ENCODE measurements around the gene EIF3A.

Gene EIF3A

DNA sequence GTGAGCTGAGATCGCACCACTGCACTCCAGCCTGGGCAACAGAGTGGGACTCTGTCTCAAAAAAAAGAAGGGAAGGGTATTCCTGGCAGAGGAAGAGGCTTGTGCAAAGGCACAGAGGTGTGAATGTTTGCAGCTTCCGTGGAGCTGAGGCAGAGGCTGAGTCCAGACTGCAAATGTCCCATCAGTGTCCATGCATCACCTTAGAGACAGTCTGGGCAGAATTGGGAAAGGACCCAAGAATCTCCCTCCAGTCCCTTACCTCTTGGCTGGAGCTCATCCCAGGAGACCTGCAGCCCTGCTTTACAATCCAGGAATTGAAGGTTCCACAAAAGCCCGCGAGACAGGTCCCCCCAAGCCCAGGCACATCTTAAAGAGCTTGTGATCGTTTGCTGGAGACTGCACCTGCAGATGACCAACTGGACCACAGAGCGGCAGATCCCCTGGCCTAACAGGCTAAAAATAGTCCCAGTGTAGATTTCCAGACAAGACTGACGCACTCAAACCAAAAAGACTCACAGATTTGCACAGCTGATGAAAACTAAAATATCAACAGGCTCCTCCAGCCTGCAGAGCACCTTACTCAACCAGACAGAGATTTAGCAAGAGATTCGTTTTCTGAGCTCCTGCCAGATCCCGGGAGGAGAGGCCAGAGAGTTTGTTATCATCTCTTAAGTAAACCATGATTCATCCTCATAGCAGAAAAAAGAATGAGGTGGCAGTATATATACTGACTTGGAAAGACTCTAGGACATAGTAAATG is 74.0 kb downstream of the EIF3A start:
- DNase-seq (ENCODE audit: low read depth in 4 of 4, low spot score in 1 of 4), result no peak

DNA sequence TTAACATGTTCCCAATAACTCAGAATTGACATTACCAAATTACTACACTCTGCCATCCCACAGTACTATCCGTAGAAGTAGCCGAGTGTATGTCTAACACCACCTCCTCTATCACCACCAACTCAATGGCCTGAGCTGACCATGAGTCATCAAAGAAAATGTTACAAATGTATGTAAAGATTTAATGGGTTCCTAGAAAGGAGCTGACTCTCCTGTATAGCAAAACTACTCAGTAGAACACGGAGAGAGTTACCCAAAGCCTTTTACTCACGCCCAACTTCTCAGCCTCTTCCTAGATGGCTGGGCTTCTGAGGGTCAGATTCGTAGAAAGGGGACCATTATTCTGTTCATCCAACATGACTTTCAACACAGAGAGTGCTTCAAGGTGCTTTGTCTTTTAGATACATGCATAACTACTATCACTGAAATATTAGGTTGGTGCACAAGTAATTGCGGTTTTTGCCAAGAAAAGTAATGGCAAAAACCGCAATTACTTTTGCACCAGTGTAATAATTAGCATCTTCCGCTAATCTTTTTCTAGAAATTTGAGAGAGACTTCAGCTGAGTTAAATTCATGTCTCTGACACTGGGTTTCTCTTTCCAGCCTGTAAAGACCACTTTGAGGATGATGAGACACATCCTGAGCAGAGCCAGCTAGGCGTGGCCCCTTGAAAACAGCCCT is 75.1 kb downstream of the EIF3A start:
- no peak for DNase-seq (ENCODE audit: low read depth in 4 of 4, low spot score in 1 of 4)

DNA sequence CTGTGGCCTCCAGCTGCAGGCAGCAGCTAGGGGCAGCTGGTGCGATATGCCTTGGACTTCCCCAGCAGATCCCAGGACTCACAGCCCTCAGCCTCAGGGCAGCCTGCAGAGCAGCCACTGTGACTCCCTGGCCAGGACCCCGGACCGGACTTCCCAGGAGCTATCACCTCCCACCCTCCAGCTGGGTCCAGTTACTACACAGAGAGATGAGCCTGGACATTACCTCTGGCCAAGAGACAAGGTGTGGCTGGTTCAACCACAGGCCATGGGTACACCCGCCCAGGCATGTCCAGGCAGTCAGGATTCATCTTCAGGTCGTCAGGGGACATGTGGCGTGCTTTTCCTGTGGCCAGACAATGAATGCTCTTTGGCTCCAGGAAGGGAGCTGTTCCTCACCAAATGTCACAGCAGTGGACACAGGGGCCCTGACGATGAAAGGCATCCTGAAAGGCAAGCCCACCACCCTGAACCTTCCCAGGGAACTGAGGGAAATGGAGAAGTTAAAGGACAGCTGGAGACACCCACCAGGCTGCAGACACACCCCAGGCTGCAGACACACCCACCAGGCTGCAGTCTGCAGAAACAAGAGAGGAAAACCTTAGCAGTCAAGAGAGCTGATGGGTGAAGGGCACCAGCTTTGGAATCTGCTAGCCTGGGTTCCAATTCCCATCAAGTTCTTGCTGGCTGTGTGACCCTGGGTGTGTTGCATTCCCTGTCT is 76.9 kb downstream of the EIF3A start:
- no peak for DNase-seq (ENCODE audit: low read depth in 4 of 4, low spot score in 1 of 4)

DNA sequence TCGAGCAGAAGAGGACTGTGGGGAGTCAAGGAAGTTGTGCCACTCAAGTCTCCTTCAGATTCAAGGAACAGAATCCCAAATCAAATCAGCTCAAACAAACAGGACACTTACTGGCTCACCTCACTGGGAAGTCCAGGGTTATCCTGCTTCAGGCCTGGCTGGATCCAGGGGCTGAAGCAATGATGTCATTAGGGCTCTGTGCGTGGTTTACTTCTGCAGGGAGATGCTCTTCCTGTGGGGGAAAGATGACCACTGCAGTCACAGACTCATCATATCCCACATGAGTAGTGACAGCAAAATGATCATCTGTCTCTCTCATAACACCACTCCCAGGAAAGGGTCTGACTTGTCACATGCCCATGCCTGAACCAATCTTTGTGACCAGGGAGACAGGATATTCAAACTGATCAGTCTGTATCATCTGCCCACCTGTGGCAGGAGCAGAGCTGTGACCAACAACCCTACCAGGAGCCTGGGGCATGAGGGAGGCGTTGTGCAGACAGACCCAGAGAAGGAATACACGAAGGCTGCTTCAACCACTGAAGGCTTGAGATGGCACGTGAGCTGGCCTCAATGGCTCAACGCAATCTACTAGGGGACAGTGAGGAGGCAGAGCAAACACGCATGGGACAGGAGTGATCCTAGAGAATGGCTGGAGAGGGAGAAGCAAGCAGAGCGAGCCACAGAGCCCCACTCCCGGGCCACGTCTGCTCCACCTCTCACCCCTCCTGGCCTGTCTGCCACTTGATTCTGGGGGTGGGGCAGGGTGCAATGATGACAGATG is 78.7 kb downstream of the EIF3A start:
- DNase-seq (ENCODE audit: low read depth in 4 of 4, low spot score in 1 of 4), result no peak

DNA sequence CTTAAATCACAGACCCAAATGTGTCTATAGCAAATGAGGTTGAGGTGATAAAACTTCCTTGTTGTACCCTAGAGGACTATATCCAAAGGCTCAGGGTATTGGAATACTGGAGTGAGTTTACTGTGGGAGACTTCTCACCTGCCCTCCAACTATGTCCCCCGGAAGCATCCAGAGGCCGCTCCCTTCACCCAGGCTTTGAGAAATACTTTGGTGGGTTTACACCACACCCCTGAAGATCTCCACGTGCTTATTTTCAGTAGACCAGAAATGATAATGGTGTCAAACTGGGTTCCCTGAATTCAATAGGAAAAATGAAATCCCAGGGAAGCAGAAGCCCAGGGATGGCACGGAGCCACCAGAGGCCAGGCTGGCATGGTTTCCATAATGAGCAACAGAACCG is 82.4 kb downstream of the EIF3A start:
- no peak for DNase-seq (ENCODE audit: low read depth in 4 of 4, low spot score in 1 of 4)

DNA sequence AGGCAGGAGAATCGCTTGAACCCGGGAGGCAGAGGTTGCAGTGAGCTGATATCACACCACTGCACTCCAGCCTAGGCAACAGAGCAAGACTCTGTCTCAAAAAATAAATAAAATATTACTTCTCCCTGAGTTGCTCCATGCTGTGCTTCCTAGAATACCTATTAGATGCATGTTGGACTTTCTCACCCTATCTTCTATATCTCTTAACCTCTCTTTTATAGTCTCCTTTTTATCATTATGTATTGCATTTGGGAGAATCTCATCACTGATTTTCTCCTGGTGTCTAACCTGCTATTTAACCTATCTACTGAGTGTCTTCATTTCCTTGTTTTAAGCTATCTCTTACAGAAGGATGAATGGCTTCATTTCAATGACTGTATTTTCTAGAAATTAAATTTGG is 83.2 kb downstream of the EIF3A start:
- no peak for DNase-seq (ENCODE audit: low read depth in 4 of 4, low spot score in 1 of 4)

DNA sequence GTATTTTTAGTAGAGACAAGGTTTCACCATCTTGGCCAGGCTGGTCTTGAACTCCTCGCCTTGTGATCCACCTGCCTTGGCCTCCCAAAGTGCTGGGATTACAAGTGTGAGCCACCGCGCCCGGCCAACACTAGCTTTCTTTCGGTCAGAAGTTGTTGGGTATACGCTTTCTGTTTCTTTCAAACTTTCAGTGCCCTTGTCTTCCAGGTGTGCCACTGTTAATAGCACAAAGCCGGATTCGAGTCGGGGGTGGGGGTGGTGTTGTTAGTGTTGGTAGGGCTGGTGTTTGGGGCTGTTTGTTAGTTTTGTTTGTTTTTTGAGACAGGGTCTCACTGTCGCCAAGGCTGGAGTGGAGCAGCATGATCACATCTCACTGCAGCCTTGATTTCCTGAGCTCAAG is 84.9 kb downstream of the EIF3A start:
- no peak for DNase-seq (ENCODE audit: low read depth in 4 of 4, low spot score in 1 of 4)

DNA sequence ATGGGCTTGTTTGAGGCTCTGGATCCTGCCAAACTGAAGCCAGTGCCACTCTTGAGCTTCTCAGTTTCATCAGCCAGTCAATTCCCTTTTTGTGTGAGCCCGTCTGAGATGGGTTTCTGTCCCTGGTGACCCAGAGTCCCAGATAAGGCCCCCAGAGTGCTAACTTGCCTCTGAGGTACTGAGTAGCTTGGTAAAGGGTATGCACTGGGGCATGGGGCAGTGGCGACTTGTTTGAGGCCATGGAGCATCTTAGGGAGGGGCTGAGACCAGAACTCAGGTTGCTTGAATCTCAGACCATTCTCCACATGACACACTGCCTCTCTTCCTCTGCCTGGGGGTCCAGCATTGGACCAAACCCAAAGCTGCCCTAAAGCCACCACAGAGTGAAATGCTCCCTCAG is 86.3 kb downstream of the EIF3A start:
- DNase-seq (ENCODE audit: low read depth in 4 of 4, low spot score in 1 of 4), result no peak

DNA sequence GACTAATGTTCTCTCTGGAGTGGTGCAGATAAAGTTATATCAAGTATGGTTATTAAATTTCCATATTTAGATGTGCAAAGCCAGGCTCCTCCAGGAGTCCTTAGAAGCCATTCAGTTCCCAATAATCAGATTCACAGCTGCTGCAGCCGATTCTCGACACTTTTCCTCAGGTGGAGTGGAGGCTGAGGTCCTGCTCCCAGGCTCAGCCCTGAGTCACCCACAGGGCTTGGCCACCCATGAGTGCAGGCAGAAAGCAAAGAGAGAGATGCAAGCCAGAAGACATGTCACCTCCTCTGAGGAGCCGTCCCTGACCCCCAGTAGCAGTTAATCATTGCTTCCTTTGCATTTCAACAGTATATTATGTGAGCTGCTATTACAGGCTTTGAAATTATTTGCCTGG is 87.4 kb downstream of the EIF3A start:
- DNase-seq (ENCODE audit: low read depth in 4 of 4, low spot score in 1 of 4), result no peak

DNA sequence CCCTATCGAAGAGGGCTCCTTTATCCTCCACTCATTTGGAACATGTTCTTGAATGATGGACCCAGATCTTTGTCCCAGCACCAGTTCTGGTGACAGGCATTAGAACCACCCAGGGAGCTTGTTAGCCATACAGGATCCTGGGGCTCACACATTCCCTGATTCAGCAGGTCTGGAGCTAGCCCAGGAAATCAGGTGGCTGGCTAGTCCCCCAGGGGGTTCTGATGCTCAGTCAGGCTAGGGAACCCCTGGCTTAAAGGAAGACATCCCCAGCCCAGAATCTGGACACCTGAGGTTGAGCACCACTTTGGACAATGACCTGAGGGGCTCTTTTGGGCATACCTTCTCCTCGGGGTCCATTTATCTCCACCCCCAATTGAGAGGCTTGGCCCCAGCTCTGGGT is 88.1 kb downstream of the EIF3A start:
- no peak for DNase-seq (ENCODE audit: low read depth in 4 of 4, low spot score in 1 of 4)

DNA sequence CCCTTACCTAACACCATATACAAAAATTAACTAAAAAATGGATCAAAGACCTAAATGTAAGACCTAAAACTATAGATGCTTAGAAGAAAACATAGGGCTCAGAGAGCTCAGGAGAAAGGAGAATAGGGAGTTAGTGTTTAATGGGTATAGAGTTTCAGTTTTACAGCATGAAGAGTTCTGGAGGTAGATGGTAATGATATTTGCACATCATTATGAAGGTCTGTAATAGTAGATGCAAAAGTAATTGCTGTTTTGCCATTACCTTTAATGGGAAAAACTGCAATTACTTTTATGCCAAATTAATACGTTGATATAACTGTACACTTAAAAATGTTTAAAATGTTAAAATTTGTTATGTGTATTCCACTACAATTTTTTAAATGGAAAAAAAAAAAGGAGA is 90.3 kb downstream of the EIF3A start:
- no peak for DNase-seq (ENCODE audit: low read depth in 4 of 4, low spot score in 1 of 4)

DNA sequence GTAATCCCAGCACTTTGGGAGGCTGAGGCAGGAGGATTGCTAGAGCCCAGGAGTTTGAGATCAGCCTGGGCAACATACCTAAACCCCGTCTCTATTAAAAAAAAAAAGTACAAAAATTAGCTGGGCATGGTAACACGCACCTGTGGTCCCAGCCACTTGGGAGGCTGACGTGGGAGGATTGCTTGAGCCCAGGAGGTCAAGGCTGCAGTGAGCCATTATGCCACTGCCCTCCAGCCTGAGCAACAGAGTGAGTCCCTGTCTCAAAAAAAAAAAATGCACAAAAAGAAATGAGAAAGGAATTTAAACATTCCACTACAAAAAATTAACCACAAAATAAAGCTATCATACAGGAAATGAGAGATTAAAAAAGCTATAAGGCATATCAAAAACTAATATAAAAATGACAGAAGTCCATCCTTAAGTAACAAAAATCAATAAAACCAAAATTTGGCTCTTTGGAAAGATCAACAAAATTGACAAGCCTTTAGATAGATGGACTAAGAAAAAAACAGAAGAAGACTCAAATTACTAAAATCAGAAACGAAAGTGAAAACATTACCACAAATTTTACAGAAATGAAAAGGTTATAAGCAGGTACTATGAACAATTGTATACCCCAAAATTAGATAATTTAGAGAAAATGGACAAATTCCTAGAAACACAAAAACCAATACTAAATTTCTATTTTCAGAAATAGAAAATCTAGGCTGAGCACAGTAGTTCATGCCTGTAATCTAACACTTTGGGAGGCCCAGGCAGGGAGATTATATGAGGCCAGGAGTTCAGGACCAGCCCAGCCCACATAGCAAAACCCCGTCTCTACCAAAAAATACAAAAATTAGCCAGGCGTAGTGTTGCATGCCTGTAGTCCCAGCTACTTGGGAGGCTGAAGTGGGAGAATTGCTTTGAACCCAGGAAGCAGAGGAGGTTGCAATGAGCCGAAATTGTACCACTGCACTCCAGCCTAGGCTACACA is 93.5 kb downstream of the EIF3A start:
- no peak for DNase-seq (ENCODE audit: low read depth in 4 of 4, low spot score in 1 of 4)

DNA sequence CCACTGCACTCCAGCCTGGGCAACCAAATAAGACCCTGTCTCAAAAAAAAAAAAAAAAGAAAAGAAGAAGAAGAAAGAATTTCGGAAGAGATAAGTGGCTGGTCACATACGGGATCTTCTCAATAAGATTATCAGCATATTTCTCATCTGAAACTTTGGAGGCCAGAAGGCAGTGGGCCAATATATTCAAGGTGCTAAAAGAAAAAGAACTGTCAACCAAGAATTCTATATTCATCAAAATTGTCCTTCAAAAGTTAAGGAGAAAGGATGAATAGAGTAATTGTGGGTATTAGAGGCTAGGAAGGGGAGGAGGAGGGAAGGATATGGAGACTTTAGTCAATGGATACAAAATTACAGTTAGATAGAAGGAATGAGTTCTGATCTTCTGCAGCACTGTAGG is 95.0 kb downstream of the EIF3A start:
- no peak for DNase-seq (ENCODE audit: low read depth in 4 of 4, low spot score in 1 of 4)
